ENCODE results near the gene KIF24.
"Not testable (repeated sequence)": the region's sequence is repeated elsewhere in the genome, so short reads cannot be mapped to it uniquely, and the experiment has no call there.

KIF24 gene

DNA sequence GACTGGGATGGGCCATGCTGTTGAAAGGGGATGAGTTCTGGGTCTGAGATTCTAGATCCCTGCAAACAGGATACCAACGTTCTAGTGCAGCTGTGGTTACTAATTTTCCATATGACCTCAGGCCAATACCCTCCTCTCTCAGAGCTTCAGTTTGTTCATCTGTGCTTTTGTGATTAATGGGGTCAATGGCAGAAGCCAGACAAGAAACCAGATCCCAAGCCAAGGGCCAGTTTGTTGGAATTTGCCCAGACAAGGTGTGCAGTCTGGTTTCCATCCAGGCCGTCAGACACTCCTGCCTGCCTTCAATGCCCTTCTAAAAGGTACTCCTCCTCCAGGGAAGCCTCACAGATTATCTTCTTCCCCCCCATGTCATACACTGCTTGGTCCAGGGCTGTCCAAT, 36.2 kb upstream of the KIF24 start:
- Histone ChIP-seq H3K9ac (ENCODE audit: low read length) (no peak overlapping the region), H4K20me1 (ENCODE audit: insufficient read depth, low read length) (no peaks in the 10 kb centered on the region), H3K4me2 (ENCODE audit: low read length) (no peak overlapping the region), H3K79me2 (ENCODE audit: low read length) (no peaks in the 10 kb centered on the region), H2AFZ (ENCODE audit: low read depth, low read length) (no peak overlapping the region), H3K36me3 (replicated peaks; ENCODE audit: low read depth, low read length) (no peaks in the 10 kb centered on the region), H3K27ac (ENCODE audit: low read length) (no peak overlapping the region), H3K4me1 (ENCODE audit: low read length) (no peaks in the 10 kb centered on the region), H3K4me3 (ENCODE audit: low read length) (no peak overlapping the region), H3K9me3 (ENCODE audit: insufficient read depth, low read length) (no peaks in the 10 kb centered on the region), H3K27me3 (ENCODE audit: low read depth, low read length) (no peaks in the 10 kb centered on the region)
- TF ChIP-seq EZH2phosphoT487 (IDR thresholded peaks at IDR 0.05; ENCODE audit: low read depth): no peak
- TF ChIP-seq, protein P1, sequence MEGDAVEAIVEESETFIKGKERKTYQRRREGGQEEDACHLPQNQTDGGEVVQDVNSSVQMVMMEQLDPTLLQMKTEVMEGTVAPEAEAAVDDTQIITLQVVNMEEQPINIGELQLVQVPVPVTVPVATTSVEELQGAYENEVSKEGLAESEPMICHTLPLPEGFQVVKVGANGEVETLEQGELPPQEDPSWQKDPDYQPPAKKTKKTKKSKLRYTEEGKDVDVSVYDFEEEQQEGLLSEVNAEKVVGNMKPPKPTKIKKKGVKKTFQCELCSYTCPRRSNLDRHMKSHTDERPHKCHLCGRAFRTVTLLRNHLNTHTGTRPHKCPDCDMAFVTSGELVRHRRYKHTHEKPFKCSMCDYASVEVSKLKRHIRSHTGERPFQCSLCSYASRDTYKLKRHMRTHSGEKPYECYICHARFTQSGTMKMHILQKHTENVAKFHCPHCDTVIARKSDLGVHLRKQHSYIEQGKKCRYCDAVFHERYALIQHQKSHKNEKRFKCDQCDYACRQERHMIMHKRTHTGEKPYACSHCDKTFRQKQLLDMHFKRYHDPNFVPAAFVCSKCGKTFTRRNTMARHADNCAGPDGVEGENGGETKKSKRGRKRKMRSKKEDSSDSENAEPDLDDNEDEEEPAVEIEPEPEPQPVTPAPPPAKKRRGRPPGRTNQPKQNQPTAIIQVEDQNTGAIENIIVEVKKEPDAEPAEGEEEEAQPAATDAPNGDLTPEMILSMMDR (IDR thresholded peaks at IDR 0.05; ENCODE audit: low read depth, low read length): no peak

GRCh38 chr9:34363619-34364351, 34.7 kb upstream of the KIF24 start:
- Histone ChIP-seq H4K20me1 (ENCODE audit: insufficient read depth, low read length) (no peaks in the 10 kb centered on the region), H3K27me3 (ENCODE audit: low read depth, low read length) (no peaks in the 10 kb centered on the region), H3K9ac (ENCODE audit: low read length) (no peak overlapping the region), H2AFZ (ENCODE audit: low read depth, low read length) (no peak overlapping the region), H3K9me3 (ENCODE audit: insufficient read depth, low read length) (no peaks in the 10 kb centered on the region), H3K4me3 (ENCODE audit: low read length) (no peak overlapping the region), H3K4me2 (ENCODE audit: low read length) (no peak overlapping the region), H3K36me3 (replicated peaks; ENCODE audit: low read depth, low read length) (no peaks in the 10 kb centered on the region), H3K79me2 (ENCODE audit: low read length) (no peaks in the 10 kb centered on the region), H3K4me1 (ENCODE audit: low read length) (no peaks in the 10 kb centered on the region), H3K27ac (ENCODE audit: low read length) (no peak overlapping the region)
- TF ChIP-seq EZH2phosphoT487 (IDR thresholded peaks at IDR 0.05; ENCODE audit: low read depth): no peak
- TF ChIP-seq, protein P1 (IDR thresholded peaks at IDR 0.05; ENCODE audit: low read depth, low read length): no peak

DNA sequence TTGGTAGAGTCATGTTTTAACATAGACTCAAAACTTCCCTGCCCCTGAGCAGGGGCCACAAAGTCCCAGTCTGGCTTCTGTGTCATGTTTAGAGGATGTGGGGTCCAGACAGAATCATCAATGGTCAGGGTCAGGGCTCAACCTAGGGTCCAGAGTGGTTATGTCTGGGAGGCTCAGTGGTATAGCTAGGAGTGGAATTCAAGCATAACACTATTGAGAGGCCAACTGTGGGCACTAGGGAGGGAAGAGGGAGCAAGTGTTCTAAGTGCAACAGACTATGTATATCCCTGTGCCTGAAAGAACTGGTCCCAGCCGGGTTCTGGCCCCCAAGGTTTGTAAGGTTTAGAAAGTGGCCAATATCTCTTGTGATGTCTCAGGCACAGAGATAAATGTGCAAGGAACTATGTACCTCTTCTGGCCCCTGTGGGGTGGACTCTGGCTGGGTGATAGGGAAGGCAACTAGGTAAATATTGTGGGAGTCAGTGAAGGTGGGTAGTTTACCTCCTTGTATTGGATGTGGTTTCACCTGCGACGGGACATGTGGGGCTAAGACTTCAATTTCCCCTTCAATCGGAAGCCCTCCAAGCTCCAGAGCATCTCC, 33.6 kb upstream of the KIF24 start:
- no peak overlapping the region for H3K9ac ChIP-seq (ENCODE audit: low read length)
- no peaks in the 10 kb centered on the region for H3K9me3 ChIP-seq (ENCODE audit: insufficient read depth, low read length)
- no peak overlapping the region for H2AFZ ChIP-seq (ENCODE audit: low read depth, low read length)
- H3K4me3 ChIP-seq (ENCODE audit: low read length): no peak overlapping the region
- no peaks in the 10 kb centered on the region for H4K20me1 ChIP-seq (ENCODE audit: insufficient read depth, low read length)
- H3K79me2 ChIP-seq (ENCODE audit: low read length): no peaks in the 10 kb centered on the region
- no peaks in the 10 kb centered on the region for H3K4me1 ChIP-seq (ENCODE audit: low read length)
- H3K27me3 ChIP-seq (ENCODE audit: low read depth, low read length): no peaks in the 10 kb centered on the region
- no peak for TF ChIP-seq EZH2phosphoT487 (IDR thresholded peaks at IDR 0.05; ENCODE audit: low read depth)
- TF ChIP-seq, protein P1 (IDR thresholded peaks at IDR 0.05; ENCODE audit: low read depth, low read length): no peak
- no peak overlapping the region for H3K4me2 ChIP-seq (ENCODE audit: low read length)
- H3K36me3 ChIP-seq (replicated peaks; ENCODE audit: low read depth, low read length): no peaks in the 10 kb centered on the region
- no peak overlapping the region for H3K27ac ChIP-seq (ENCODE audit: low read length)

- not testable (repeated sequence) for H3K4me1 ChIP-seq (ENCODE audit: low read length)
Measured at GRCh38 chr9:34352957-34353356, 23.9 kb upstream of the KIF24 start.

GRCh38 chr9:34352122-34352652, 23.1 kb upstream of the KIF24 start:
- H3K9ac ChIP-seq (ENCODE audit: low read length); H3K27me3 ChIP-seq (ENCODE audit: low read depth, low read length); H2AFZ ChIP-seq (ENCODE audit: low read depth, low read length); H3K4me2 ChIP-seq (ENCODE audit: low read length); H3K36me3 ChIP-seq (replicated peaks; ENCODE audit: low read depth, low read length); H3K79me2 ChIP-seq (ENCODE audit: low read length); H3K9me3 ChIP-seq (ENCODE audit: insufficient read depth, low read length); H3K4me3 ChIP-seq (ENCODE audit: low read length); H3K27ac ChIP-seq (ENCODE audit: low read length); H3K4me1 ChIP-seq (ENCODE audit: low read length); H4K20me1 ChIP-seq (ENCODE audit: insufficient read depth, low read length): not testable (repeated sequence)

More at GRCh38 chr9:34352957-34353356, 23.9 kb upstream of the KIF24 start:
- H3K27ac ChIP-seq (ENCODE audit: low read length); H3K9ac ChIP-seq (ENCODE audit: low read length); H3K4me2 ChIP-seq (ENCODE audit: low read length); H4K20me1 ChIP-seq (ENCODE audit: insufficient read depth, low read length); H3K27me3 ChIP-seq (ENCODE audit: low read depth, low read length); H3K36me3 ChIP-seq (replicated peaks; ENCODE audit: low read depth, low read length); H3K9me3 ChIP-seq (ENCODE audit: insufficient read depth, low read length); H2AFZ ChIP-seq (ENCODE audit: low read depth, low read length); H3K4me3 ChIP-seq (ENCODE audit: low read length); H3K79me2 ChIP-seq (ENCODE audit: low read length): not testable (repeated sequence)

Data from OCI-LY3 (cell line).